Cerebellar cortex (tissue), 1 donor: ENCODE data around the gene MMD.
"Not testable (repeated sequence)": the region's sequence is repeated elsewhere in the genome, so short reads cannot be mapped to it uniquely, and the experiment has no call there.

Experiments used
- DNase-seq: peaks from one replicate; pipeline ENCODE4 v3.0.0-alpha.2; 2015; ENCODE audit warnings: low spot score

The MMD gene

GRCh38 chr17:55420067-55420775 is 1.4 kb downstream of the MMD start:
- DNase-seq, result no peak

DNA sequence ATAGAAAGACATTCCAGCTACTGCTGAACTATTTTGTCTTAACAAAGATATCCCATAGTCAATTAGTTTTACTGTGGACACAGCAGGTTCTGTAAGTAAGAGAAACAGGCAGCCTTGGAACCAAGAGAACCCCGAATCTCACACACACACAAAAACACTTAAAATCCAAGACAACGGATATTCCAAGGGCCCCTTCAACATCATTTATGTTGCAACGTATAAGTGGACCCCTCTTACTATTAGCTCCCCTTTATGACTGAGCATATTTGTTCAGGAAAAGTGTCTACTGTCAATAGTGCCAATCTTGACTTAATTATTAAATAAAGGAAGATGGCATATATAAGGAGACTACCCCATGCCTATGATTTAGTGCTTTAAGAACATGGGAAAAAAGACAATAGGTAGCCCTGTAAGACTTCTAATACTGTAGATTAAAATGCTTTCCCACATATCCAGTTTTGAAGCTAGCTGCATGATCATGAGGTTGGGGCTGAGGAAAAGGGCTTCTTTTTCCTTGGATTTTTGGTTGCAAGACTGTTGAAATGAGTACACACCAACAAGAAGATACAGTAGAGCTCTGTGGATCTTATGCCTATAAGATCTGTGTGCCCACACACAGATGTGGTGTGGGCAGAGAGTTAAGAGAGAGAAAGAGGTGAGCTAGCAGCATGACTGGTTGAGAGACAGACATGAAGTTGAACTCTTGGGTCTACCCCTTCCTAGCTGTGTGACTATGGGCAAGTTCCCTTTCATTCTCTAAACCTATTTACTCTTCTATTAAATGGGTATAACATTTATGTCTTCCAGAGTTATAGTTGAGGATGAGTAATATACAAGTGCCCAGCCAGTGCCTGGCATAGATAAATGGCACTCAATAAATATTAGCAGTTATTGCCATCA is 3.0 kb downstream of the MMD start:
- no peak for DNase-seq

- DNase-seq, result no peak
These were observed 4.0 kb downstream of the MMD start for GRCh38 chr17:55417411-55418268.

GRCh38 chr17:55416470-55417052 is 5.1 kb downstream of the MMD start:
- DNase-seq, result no peak

GRCh38 chr17:55416000-55416399 is 5.6 kb downstream of the MMD start:
- no peak for DNase-seq

GRCh38 chr17:55414983-55415382 is 6.7 kb downstream of the MMD start:
- no peak for DNase-seq

DNA sequence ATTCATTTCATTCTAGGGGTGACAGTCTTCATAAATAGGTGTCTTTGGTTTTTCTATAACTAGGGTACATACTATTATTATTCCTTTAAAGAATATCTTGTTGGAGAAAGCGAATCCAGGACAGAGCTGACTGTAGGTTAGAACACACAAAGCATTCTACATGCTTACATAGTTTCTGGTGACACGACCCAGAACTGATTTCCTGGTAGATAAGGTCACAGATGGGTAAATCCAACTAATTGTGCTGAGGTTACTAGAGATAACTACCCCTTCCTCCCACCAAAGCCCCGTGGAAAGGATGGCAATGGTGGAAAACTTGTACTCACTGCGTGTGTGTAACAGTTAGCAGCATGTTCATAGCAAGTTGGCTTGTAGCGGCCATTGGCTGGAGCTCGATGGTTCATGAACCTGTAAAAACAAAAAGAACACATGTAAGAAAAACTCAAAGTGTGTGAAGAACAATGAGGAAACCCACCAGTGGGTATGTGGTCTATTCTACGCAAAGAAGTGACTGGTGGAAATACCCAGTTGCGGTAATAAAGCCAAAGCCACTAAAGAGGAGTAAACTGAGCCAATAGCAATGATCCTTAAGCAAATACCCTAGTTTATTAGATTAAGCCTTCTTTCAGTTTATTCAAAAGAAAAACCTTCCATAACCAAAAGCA is 7.7 kb downstream of the MMD start:
- no peak for DNase-seq

DNA sequence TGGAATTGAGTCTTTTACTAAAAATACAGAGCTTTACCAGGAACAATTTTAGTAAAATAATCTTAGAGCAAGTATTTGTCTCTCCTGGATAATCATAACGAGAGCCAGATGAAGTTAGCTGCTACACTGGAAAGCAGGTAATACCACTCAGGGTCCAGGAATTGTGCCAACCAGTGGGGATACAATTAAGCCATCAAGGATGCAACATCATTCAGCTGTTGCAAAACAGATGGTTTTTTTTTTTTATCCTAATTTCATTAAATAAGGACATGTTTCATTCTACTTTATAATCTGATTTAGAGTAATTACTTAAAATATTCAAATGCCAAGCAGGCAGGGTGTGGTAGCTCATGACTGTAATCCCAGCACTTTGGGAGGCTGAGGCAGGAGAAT is 10.2 kb downstream of the MMD start:
- DNase-seq, result no peak

DNA sequence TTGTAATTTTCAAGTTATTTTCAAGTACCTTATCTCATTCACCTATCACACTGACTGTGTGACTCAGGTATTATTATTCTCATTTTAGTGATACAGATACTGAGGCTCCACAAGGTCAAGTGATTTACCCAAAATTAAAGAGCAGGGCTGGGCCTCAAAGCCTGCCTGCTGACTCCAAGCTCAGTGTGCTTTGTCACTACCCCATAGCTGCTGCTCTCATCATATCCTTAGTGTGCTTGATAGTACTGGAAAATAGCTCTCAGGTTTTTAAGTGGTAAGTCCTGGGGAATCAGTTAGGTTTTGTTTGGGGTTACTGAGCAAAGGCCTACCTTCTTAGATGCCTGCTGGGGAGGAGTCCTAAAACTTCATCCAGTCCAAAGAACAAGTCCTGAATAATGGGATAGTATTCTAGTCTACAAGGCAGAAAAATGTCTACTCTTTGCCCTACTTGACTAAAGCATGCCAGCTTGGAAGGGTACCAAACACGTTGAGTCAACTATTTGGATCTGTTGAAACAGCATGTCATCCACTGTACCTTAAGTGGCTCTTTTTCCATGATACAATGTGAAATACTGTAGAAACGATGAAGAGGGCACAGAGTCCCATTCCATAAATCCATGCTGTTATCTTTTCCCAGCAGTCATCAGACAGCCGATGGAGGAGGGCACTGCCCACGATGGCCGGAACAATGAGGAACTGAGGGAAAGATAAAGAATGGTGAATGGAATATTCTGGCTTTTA is 10.7 kb downstream of the MMD start:
- DNase-seq, result no peak

- DNase-seq, result no peak
These were observed 12.4 kb downstream of the MMD start for GRCh38 chr17:55409030-55409800.

- DNase-seq, result no peak
These were observed 13.7 kb downstream of the MMD start for GRCh38 chr17:55407641-55408566.

DNA sequence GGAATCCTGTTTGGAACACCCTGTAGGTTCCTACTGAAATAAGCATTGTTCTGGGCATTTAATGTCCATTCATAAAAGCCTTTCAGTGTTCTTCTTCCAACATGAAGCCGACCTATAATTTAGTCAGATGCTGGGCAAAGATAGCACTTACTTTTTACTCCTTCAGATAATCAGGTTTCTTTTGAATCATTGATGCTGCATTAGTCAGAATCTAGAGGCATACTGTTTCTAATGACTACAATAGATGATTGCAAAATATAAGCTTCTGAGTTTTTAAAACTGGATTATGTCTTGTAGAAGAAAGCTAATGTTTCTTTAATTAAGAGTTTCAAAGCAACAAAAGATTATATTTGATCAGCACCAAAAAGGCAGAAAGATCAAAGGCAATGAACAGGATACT is 16.0 kb downstream of the MMD start:
- DNase-seq, result no peak

GRCh38 chr17:55404197-55404596 is 17.4 kb downstream of the MMD start:
- not testable (repeated sequence) for DNase-seq

DNA sequence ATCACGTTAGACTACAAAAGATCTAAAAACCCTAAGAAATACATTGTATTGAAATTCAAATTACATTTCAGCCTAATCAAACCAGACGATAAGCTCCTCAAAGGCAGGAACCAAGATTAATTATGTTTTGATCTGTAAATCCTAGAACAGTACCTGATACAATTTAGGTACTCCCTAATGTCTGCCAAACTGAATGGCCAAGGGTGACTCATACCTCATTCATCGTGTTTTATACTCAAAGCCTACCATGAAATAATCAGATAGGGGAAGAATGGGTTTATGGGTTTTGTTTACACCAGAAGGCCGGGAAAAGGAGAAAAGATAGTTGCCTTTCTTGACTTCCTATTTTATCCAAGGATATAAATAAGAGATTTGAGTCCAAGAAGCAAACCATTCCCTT is 19.3 kb downstream of the MMD start:
- no peak for DNase-seq

- DNase-seq, result no peak
These were observed 22.9 kb downstream of the MMD start for GRCh38 chr17:55398689-55399088.

GRCh38 chr17:55395803-55396505 is 25.7 kb downstream of the MMD start:
- no peak for DNase-seq

GRCh38 chr17:55394357-55395021 is 27.1 kb downstream of the MMD start:
- peak; percentile 8 for DNase-seq
